ENCODE results near the gene ITGAD. TPM values are rescaled to one million over a fixed set of nuclear protein-coding genes. Genes with fewer than 3 reads are reported as not detected.
A peak's percentile ranks its signal among the peaks of the same experiment; 100 is the strongest.

The ITGAD gene
- total and polyA plus RNA-seq, 8 donors, result 0.04 to 0.35 (median 0.24) TPM; not detected in 2

DNA sequence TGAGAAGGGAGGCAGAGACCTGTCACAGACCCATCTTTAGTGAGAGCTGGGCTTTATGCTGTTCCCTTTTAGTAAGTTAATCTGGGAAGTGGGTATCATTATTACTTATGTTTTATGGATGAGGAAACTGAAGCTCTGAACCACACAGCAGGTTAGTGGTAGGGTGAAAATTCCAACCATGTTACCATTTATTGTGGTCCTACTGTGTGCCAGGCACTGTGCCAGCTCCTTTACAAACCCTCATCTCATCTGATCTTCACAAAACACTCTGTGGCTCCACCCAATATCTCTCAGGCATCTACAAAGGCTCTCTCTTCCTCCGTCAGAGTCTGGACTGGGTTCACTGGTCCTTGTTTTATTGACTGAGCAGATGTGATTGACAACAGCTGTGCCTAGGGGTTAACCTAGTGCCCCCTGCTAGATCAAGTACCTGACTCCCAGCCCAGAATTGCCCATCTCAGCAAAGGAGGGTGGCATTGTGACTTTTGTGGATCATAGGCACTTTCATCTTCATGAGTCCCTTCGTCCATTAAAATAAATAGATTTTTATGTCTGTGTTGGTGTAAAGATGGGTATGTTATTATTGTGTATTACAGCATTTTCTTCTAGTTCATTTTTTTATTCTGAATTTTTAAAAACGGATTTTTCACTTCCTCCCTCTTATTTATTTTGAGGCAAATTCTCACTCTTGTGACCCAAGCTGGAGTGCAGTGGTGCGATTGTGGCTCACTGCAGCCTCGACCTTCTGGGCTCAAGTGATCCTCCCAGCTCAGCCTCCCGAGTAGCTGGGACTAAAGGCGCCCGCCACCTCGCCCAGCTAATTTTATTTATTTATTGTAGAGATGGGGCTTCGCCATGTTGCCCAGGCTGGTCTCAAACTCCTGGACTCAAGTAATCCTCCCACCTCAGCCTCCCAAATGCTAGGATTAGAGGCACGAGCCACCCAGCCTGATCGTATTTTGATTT, 81.9 kb downstream of the ITGAD start:
- no peaks in the 10 kb centered on the region for H3K9me3 ChIP-seq
- TF ChIP-seq, protein P1, sequence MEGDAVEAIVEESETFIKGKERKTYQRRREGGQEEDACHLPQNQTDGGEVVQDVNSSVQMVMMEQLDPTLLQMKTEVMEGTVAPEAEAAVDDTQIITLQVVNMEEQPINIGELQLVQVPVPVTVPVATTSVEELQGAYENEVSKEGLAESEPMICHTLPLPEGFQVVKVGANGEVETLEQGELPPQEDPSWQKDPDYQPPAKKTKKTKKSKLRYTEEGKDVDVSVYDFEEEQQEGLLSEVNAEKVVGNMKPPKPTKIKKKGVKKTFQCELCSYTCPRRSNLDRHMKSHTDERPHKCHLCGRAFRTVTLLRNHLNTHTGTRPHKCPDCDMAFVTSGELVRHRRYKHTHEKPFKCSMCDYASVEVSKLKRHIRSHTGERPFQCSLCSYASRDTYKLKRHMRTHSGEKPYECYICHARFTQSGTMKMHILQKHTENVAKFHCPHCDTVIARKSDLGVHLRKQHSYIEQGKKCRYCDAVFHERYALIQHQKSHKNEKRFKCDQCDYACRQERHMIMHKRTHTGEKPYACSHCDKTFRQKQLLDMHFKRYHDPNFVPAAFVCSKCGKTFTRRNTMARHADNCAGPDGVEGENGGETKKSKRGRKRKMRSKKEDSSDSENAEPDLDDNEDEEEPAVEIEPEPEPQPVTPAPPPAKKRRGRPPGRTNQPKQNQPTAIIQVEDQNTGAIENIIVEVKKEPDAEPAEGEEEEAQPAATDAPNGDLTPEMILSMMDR (IDR thresholded peaks at IDR 0.05), result no peak
- H3K4me1 ChIP-seq, result peaks cover 16 to 56% of the 10 kb centered on the region in 2 donors
- intact Hi-C loops (cut with DNase I), result no loop called here
- DNase-seq (no peak), ATAC-seq (no peak)
- peaks cover 0 to 19% of the 10 kb centered on the region in 2 donors for H3K27me3 ChIP-seq
- peaks cover 0 to 50% of the 10 kb centered on the region in 2 donors for H3K36me3 ChIP-seq
- H3K4me3 ChIP-seq, result no peak overlapping the region
- H3K27ac ChIP-seq, result no peak overlapping the region

DNA sequence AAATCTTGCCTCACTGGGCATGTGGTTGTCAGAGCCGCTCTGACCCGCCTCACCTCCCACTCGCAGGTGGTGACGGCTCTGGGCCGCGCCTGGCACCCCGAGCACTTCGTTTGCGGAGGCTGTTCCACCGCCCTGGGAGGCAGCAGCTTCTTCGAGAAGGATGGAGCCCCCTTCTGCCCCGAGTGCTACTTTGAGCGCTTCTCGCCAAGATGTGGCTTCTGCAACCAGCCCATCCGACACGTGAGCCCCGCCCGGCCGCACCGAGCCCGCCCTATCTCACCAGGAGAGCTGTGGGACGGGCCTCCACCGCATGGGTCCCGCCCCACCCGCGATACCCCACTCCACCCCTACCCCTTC, 82.8 kb downstream of the ITGAD start:
- H3K27me3 ChIP-seq, result peaks cover 0 to 19% of the 10 kb centered on the region in 2 donors
- H3K4me1 ChIP-seq, result peaks cover 16 to 64% of the 10 kb centered on the region in 2 donors
- TF ChIP-seq, protein P1 (IDR thresholded peaks at IDR 0.05), result no peak
- ATAC-seq (peak; percentile 3), DNase-seq (peak in 1 of 4 donors; percentile 85)
- H3K27ac ChIP-seq, result peak overlapping the region; percentile 48
- intact Hi-C loops (cut with DNase I), result no loop called here
- peaks cover 0 to 50% of the 10 kb centered on the region in 2 donors for H3K36me3 ChIP-seq
- no peaks in the 10 kb centered on the region for H3K9me3 ChIP-seq
- H3K4me3 ChIP-seq, result peak overlapping the region in 1 of 2 donors; percentile 51

Other genes with a start within 250 kb of the ITGAD start
- 1 to 10 TPM; 4.8 to 5.8 TPM for gene PRSS36, start 243.3 kb upstream of the ITGAD start, total RNA-seq
- 1 to 10 TPM in 5 of 6 donors, under 1 TPM in 1; 0.70 to 3.3 (median 1.9) TPM for gene PRSS36, start 243.3 kb upstream of the ITGAD start, polyA plus RNA-seq (ENCODE audit: insufficient read length in 6 of 6)
- gene FUS, start 213.2 kb upstream of the ITGAD start, total RNA-seq, result 100 to 1,000 TPM; 180 to 259 TPM
- 100 to 1,000 TPM; 663 to 829 (median 794) TPM for gene FUS, start 213.2 kb upstream of the ITGAD start, polyA plus RNA-seq (ENCODE audit: insufficient read length in 6 of 6)
- 10 to 100 TPM; 46.4 to 59.8 TPM for gene PYCARD, start 190.6 kb upstream of the ITGAD start, total RNA-seq
- gene PYCARD, start 190.6 kb upstream of the ITGAD start, polyA plus RNA-seq (ENCODE audit: insufficient read length in 6 of 6), result 10 to 100 TPM; 13.2 to 21.9 (median 15.5) TPM
- under 1 TPM; 0.06 to 0.08 TPM for gene TRIM72, start 179.2 kb upstream of the ITGAD start, total RNA-seq
- under 1 TPM; 0.14 to 0.24 (median 0.18) TPM for gene TRIM72, start 179.2 kb upstream of the ITGAD start, polyA plus RNA-seq (ENCODE audit: insufficient read length in 6 of 6)
- gene PYDC1, start 176.2 kb upstream of the ITGAD start, total RNA-seq, result not detected
- gene PYDC1, start 176.2 kb upstream of the ITGAD start, polyA plus RNA-seq (ENCODE audit: insufficient read length in 6 of 6), result not detected
- gene ITGAM, start 133.4 kb upstream of the ITGAD start, total RNA-seq, result 10 to 100 TPM; 44.5 to 91.3 TPM
- gene ITGAM, start 133.4 kb upstream of the ITGAD start, polyA plus RNA-seq (ENCODE audit: insufficient read length in 6 of 6), result 1 to 10 TPM; 2.3 to 5.1 (median 3.2) TPM
- 100 to 1,000 TPM in 1 of 2 donors, 10 to 100 TPM in 1; 71.5 to 134 TPM for gene ITGAX, start 38.2 kb upstream of the ITGAD start, total RNA-seq
- gene ITGAX, start 38.2 kb upstream of the ITGAD start, polyA plus RNA-seq (ENCODE audit: insufficient read length in 6 of 6), result 1 to 10 TPM in 5 of 6 donors, under 1 TPM in 1; 0.94 to 2.0 (median 1.4) TPM
- under 1 TPM in 1 of 2 donors, not detected in 1; 0.67 TPM for gene COX6A2, start 35.0 kb downstream of the ITGAD start, total RNA-seq
- not detected for gene COX6A2, start 35.0 kb downstream of the ITGAD start, polyA plus RNA-seq (ENCODE audit: insufficient read length in 6 of 6)
- gene ZNF843, start 49.5 kb downstream of the ITGAD start, total RNA-seq, result 1 to 10 TPM; 1.5 to 1.6 TPM
- 1 to 10 TPM; 1.5 to 2.5 (median 2.2) TPM for gene ZNF843, start 49.5 kb downstream of the ITGAD start, polyA plus RNA-seq (ENCODE audit: insufficient read length in 6 of 6)
- 10 to 100 TPM in 1 of 2 donors, 1 to 10 TPM in 1; 8.5 to 10.1 TPM for gene ARMC5, start 66.2 kb downstream of the ITGAD start, total RNA-seq
- 10 to 100 TPM in 4 of 6 donors, 1 to 10 TPM in 2; 9.3 to 14.8 (median 11.5) TPM for gene ARMC5, start 66.2 kb downstream of the ITGAD start, polyA plus RNA-seq (ENCODE audit: insufficient read length in 6 of 6)
- gene TGFB1I1, start 78.8 kb downstream of the ITGAD start, total RNA-seq, result 10 to 100 TPM; 49.3 to 70.3 TPM
- gene TGFB1I1, start 78.8 kb downstream of the ITGAD start, polyA plus RNA-seq (ENCODE audit: insufficient read length in 6 of 6), result 10 to 100 TPM; 59.4 to 85.3 (median 66.8) TPM
- 1 to 10 TPM in 1 of 2 donors, under 1 TPM in 1; 0.92 to 1.4 TPM for gene SLC5A2, start 89.8 kb downstream of the ITGAD start, total RNA-seq
- gene SLC5A2, start 89.8 kb downstream of the ITGAD start, polyA plus RNA-seq (ENCODE audit: insufficient read length in 6 of 6), result 10 to 100 TPM in 5 of 6 donors, 1 to 10 TPM in 1; 7.7 to 18.8 (median 14.5) TPM
- gene RUSF1, start 115.1 kb downstream of the ITGAD start, total RNA-seq, result 10 to 100 TPM; 58.2 to 67.4 TPM
- gene RUSF1, start 115.1 kb downstream of the ITGAD start, polyA plus RNA-seq (ENCODE audit: insufficient read length in 6 of 6), result 10 to 100 TPM; 68.2 to 87.2 (median 82.1) TPM
- not detected for gene AHSP, start 134.6 kb downstream of the ITGAD start, total RNA-seq
- 10 to 100 TPM in 4 of 6 donors, 1 to 10 TPM in 2; 6.2 to 18.2 (median 11.9) TPM for gene AHSP, start 134.6 kb downstream of the ITGAD start, polyA plus RNA-seq (ENCODE audit: insufficient read length in 6 of 6)